ENCODE results near the gene HSF4. TPM values are rescaled to one million over a fixed set of nuclear protein-coding genes. Genes with fewer than 3 reads are reported as not detected.

Gene HSF4
- total RNA-seq, 2 donors from 2014 or later: 25.8 to 40.1 TPM

DNA sequence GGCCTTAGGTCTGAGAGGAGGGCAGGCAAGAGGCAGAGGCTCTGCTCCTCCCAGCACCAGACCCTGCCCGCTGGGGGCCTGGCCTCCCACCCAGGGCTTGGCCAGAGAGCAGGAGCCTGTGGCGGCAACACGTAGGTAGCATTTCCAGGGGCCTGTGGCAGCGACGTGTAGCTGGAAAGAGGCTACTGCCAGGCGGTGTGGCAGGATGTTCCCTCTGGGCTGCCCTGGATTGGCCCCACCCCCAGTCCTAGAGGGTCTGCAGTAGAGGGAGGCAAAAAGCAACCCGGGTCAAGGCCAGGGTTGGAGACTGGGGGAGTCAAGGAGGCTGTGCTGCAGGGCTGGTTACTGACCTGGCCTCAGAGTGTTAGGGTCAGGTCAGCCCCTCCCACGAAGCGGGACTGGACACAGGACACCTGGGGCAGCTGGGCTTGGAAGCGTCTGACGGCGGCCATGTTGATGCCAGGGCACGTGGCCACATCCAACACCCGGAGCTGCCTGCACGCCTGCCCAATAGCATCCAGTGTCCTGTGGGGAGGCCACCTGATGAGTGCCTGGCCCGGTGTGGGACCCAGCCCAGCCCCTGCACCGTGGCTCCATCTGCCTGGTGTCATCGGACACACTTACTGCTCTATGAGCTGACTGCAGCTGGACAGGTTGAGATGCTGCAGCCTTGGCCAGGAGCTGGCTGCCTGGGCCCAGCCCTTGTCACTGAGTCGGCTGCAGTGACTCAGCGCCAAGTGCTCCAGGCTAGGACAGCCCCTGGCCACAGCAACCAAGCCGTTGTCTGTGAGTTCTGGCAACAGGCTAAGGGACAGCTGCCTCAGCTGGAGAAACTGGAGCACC lies 42.9 kb downstream of the HSF4 start:
- no peak for DNase-seq (ENCODE audit: low spot score)
- intact Hi-C loops (cut with DNase I): no loop called here

DNA sequence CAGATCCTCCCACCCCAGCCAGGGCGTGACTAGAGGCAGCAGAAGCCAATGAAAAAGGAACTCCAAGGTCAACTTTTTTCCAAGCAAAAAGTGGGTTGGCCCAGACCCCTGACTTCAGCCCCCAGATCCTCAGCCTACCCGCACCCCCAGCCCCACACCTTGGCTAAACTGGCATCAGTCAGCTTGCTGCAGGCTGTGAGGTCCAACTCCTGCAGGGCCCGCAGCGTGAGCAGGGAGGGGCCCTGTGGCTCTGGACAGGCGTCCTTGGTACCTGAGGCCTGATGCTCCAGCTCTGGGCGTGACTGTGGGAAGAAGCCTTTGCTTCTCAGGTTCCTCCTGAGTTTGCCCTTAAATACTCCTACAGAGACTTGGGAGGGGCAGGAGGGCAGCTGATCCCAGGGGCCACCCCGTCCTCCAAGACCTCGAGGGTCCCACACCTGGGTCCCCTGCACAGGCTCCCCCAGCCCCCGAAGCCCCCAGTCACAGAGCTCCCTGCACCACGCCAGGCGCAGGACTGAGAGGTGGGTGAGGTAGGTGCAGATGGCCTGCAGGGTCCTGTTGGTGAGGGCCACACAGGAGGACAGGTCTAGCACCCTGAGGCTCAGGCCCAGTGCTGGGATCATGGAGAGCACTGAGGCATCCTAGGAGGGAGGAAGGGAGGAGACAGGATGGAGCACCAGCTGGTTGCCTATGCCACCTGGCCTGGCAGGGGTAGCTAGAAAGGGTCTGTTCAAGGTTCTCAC lies 43.8 kb downstream of the HSF4 start:
- intact Hi-C loops (cut with DNase I): no loop called here
- no peak for DNase-seq (ENCODE audit: low spot score)

DNA sequence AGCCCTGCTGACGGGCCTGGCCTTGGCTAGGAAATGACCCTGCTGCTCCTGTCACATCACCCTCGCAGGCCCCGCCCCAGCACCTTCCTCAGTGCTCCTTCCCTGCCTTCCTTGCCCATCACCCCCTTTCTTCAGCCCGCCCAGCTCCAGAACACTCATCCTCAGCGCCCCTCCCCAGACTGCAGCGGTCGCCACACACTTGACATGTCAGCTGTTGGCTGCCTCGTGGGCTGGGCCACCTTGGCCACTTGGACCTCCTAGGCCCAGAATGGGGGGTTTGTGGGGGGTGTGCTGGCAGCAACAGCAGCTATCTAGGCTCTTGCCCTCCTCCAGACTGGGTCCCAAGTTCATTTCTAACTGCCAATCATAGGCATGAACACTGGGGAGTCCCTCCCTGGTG lies 45.0 kb downstream of the HSF4 start:
- intact Hi-C loops (cut with DNase I): no loop called here
- no peak for DNase-seq (ENCODE audit: low spot score)

DNA sequence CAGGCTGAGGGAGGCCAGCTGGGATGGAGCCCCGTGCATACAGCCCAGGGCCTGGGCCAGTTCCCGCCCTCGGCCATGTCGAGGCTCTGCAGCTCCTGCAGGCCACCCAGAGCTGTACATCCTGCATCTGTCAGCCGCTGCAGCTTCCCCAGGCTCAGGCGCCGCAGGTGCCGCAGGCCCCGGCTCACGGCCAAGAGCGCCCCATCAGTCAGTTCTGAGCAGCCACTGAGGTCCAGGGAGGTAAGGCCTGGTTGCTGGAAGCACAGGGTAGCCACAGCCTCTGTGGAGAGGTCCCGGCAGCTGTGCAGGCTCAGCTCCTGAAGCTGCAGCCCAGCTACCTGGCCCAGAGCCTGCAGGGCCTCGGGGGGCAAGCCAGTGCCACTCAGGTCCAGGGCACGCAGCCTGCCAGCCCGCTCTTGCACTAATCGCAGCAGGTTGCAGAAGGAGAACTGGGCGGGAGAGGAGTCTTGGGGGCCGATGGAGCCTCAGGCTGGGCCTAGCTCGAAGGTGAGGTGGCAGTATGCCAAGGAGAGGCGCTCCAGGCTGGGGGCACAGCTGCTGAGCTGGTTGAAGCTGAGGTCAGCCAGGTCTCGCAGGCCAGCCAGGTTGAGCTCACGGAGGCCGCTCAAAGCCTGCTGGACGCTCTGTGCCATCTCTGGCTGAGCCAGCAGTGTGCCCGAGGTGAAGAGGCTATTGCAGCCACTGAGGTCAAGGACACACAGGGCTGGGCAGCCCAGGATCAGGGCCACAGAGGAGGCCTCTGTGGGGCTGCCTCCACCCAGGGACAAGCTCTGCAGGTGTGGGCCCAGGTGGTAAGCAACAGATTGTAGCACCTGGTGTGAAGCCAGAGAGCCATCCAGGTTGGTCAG lies 45.8 kb downstream of the HSF4 start:
- intact Hi-C loops (cut with DNase I): no loop called here

DNA sequence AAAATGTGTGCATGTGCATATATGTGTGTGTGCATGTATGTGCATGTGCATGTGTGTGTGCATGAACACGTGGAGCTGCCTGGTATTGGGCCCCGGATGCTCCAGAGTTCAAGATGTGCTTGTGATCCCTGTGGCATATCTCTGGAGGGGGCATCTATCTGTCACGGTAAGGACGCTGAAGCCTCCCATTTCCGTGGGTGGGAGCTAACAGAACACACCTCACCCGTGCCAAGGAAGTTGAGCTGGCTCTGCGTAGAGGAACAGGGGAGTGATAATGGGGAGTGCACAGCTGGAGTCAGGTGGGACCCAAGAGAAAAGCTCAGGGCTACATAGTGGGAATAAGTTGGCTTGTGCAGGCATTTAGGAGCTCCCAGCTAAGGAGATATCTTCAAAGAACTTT lies 47.1 kb downstream of the HSF4 start:
- intact Hi-C loops (cut with DNase I): no loop called here
- no peak for DNase-seq (ENCODE audit: low spot score)

More for the DNA sequence above, 45.8 kb downstream of the HSF4 start:
- DNase-seq (ENCODE audit: low spot score): no peak

DNA sequence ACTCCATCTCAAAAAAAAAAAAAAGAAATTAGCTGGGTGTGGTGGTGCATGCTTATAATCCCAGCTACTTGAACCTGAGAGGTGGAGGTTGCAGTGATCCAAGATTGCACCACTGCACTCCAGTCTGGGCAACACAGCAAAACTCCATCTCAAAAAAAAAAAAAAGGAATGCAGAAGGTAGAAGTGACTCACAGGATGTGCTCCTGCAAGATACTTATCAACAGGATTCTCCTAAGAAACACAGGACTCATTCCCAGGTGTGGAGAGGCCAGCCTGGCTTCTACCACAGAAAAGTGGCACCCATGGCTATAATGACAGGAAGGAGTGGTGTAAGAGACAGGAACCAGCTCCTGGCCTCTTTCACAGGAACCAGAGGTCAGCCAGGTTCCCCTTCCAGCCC lies 48.2 kb downstream of the HSF4 start:
- intact Hi-C loops (cut with DNase I): no loop called here
- DNase-seq (ENCODE audit: low spot score): no peak

DNA sequence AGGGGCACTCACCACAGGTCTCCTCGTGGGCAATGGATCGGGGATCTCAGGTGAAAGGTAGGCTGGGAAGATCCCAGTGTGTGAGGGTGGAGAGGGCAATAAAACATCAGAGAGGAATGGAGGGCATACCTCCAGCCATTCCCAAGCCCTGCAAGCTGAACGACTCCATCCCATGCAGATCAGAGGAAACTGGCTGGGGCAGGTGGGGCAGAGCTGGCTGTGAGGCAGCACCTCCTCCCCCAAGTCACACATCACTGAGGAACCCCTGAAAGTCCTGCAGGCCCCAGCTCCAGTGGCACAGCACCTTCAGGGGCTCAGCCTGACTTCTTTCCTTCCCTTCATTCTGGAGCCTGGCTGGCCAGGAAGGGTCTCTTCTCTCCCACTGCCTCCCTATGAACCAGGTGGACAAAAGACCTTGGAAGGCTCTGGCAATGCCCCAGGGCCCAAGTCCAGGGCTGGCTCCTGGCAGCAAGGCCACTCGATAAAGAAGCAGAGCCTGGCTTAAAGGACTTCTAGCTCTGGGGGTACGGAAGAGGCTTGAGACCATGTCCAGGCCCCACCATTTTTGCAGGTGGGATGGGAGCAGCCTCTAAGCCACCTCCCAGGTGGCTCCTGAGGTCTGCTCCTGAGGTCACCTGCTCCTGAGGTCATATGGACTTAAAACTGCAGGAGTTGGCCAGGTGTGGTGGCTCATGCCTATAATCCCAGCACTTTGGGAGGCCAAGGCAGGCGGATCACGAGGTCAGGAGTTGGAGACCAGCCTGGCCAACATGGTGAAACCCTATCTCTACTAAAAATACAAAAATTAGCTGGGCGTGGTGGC lies 48.9 kb downstream of the HSF4 start:
- no peak for DNase-seq (ENCODE audit: low spot score)
- intact Hi-C loops (cut with DNase I): no loop called here

DNA sequence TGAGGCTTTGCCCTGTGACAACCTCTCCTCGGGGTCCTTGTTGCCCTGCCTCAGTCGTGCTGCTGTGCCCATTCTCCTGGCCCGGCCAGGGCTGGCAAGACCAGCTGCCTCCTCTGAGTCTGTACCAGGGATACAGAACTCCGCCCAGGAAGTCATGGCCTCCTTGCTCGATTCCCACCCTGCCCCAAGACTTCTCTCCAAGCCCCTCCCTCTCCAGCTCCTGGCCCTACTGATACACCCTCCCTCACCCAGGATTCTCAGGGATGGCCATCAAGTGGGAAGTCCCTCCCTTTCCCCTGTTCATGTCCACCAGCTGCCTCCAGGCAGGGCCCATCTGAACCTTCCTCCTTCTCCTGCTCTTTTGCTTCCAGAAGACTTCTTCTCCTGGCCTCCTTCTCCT lies 51.2 kb downstream of the HSF4 start:
- intact Hi-C loops (cut with DNase I): no loop called here
- DNase-seq (ENCODE audit: low spot score): no peak

DNA sequence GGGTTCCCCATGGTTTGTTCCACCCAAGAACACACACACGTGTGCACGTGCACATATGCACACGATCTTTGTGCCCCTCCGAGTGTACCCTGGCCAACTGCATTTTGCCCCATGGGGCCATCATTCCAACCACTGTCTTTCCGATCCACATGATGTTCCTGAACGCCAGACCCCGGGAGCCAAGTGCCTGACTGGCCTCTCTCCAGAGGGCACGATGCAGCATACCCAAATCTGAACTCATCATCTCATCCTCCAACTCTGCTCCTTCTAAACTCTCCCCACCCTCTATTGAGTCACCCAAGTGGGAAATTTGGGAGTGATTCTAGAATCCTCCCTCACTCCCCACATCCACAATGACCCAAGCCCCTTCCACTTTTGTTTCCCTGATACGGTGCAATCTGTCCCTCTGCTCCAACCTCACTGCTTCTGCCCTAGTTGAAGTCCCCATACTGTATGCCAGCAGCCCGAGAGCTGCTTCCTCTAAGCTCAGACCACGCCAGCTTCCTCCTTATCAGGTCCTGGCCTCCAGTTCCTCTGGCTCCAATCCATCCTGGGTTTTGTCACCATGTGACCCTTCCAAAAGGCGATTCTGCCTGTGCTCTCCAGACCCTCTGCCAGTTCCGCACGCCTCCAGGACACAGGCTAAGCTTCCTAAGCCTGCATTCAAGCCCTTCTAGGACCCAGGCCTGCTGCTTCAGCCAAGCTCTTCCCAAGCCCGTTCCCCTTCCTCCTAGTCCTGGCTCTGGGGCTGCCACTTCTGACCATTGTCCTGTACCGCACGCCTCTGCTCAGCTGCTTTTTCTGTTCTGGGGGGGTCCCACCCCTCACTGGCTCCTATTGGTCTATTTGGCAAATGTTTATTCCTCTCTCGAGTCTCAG lies 52.3 kb downstream of the HSF4 start:
- peak; percentile 83 for DNase-seq (ENCODE audit: low spot score)
- intact Hi-C loops (cut with DNase I): no loop called here

Small RNA genes lying within 50 kb of the gene (microRNA-seq; reads per million reads assigned to microRNA genes)
- gene MIR328 (ENCODE audit: borderline microRNAs expressed in 2 of 2): 137 to 214 reads per million in 2 donors

Other genes starting within 250 kb of the HSF4 start
- gene CDH16, start 245.9 kb upstream of the HSF4 start, total RNA-seq: not detected
- 10 to 100 TPM in 1 of 2 donors, 1 to 10 TPM in 1; 8.2 to 11.6 TPM for gene RRAD, start 239.2 kb upstream of the HSF4 start, total RNA-seq
- gene CIAO2B, start 230.3 kb upstream of the HSF4 start, total RNA-seq: 10 to 100 TPM; 53.0 to 60.3 TPM
- 10 to 100 TPM; 26.7 to 31.3 TPM for gene CES2, start 229.2 kb upstream of the HSF4 start, total RNA-seq
- gene CES3, start 203.5 kb upstream of the HSF4 start, total RNA-seq: 1 to 10 TPM in 1 of 2 donors, under 1 TPM in 1; 0.10 to 1.3 TPM
- gene CES4A, start 176.2 kb upstream of the HSF4 start, total RNA-seq: 1 to 10 TPM; 2.8 to 7.4 TPM
- 10 to 100 TPM; 39.7 to 42.0 TPM for gene CBFB, start 135.6 kb upstream of the HSF4 start, total RNA-seq
- gene PHAF1, start 54.8 kb upstream of the HSF4 start, total RNA-seq: 10 to 100 TPM; 10.4 to 12.0 TPM
- 10 to 100 TPM; 13.0 to 22.0 TPM for gene B3GNT9, start 13.7 kb upstream of the HSF4 start, total RNA-seq
- 10 to 100 TPM; 15.6 to 17.4 TPM for gene TRADD, start 4.8 kb upstream of the HSF4 start, total RNA-seq
- gene FBXL8, start 4.8 kb upstream of the HSF4 start, total RNA-seq: 10 to 100 TPM in 1 of 2 donors, 1 to 10 TPM in 1; 9.2 to 13.0 TPM
- gene NOL3, start 5.8 kb downstream of the HSF4 start, total RNA-seq: 10 to 100 TPM; 18.8 to 31.6 TPM
- gene MATCAP1, start 19.2 kb downstream of the HSF4 start, total RNA-seq: 10 to 100 TPM; 18.3 to 22.1 TPM
- 1 to 10 TPM; 1.6 to 3.1 TPM for gene EXOC3L1, start 25.4 kb downstream of the HSF4 start, total RNA-seq
- 10 to 100 TPM; 42.0 to 43.8 TPM for gene E2F4, start 27.4 kb downstream of the HSF4 start, total RNA-seq
- 1 to 10 TPM in 1 of 2 donors, under 1 TPM in 1; 0.93 to 1.2 TPM for gene ELMO3, start 34.4 kb downstream of the HSF4 start, total RNA-seq
- 10 to 100 TPM; 25.1 to 33.1 TPM for gene TMEM208, start 62.4 kb downstream of the HSF4 start, total RNA-seq
- gene FHOD1, start 82.7 kb downstream of the HSF4 start, total RNA-seq: 10 to 100 TPM; 23.8 to 32.9 TPM
- 1 to 10 TPM in 1 of 2 donors, under 1 TPM in 1; 0.57 to 1.1 TPM for gene SLC9A5, start 84.2 kb downstream of the HSF4 start, total RNA-seq
- 1 to 10 TPM; 3.2 to 5.4 TPM for gene PLEKHG4, start 114.8 kb downstream of the HSF4 start, total RNA-seq
- not detected for gene KCTD19, start 162.0 kb downstream of the HSF4 start, total RNA-seq
- gene LRRC36, start 162.1 kb downstream of the HSF4 start, total RNA-seq: under 1 TPM in 1 of 2 donors, not detected in 1; 0.56 TPM
- 10 to 100 TPM in 1 of 2 donors, 1 to 10 TPM in 1; 8.2 to 39.3 TPM for gene TPPP3, start 228.8 kb downstream of the HSF4 start, total RNA-seq

Measured in posterior vena cava (tissue), 2 donors.